Measurements from ENCODE around the gene ADRA2A.

ADRA2A gene

GRCh38 chr10:111100198-111100597 is 23.4 kb downstream of the ADRA2A start:
- POLR2A ChIA-PET, result no interaction called here
- no peak for DNase-seq (ENCODE audit: extremely low spot score)
- TF ChIP-seq, protein P1, sequence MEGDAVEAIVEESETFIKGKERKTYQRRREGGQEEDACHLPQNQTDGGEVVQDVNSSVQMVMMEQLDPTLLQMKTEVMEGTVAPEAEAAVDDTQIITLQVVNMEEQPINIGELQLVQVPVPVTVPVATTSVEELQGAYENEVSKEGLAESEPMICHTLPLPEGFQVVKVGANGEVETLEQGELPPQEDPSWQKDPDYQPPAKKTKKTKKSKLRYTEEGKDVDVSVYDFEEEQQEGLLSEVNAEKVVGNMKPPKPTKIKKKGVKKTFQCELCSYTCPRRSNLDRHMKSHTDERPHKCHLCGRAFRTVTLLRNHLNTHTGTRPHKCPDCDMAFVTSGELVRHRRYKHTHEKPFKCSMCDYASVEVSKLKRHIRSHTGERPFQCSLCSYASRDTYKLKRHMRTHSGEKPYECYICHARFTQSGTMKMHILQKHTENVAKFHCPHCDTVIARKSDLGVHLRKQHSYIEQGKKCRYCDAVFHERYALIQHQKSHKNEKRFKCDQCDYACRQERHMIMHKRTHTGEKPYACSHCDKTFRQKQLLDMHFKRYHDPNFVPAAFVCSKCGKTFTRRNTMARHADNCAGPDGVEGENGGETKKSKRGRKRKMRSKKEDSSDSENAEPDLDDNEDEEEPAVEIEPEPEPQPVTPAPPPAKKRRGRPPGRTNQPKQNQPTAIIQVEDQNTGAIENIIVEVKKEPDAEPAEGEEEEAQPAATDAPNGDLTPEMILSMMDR (IDR thresholded peaks at IDR 0.05; ENCODE audit: control extremely low read depth, extremely low read depth, low read depth, missing control alignments), result no peak
- CTCF ChIA-PET, result no interaction called here

- ChIA-PET POLR2A (no interaction called here), CTCF (interaction anchor here (1.5 to 2.1 kb wide), 2 partner anchors 14 to 25 kb away, joined by 5 read pairs; partner anchors contain the start of gene ADRA2A)
- no peak for DNase-seq (ENCODE audit: extremely low spot score)
- TF ChIP-seq, protein P1 (IDR thresholded peaks at IDR 0.05; ENCODE audit: control extremely low read depth, extremely low read depth, low read depth, missing control alignments), result no peak
These were observed 25.0 kb downstream of the ADRA2A start for GRCh38 chr10:111101796-111102195.

DNA sequence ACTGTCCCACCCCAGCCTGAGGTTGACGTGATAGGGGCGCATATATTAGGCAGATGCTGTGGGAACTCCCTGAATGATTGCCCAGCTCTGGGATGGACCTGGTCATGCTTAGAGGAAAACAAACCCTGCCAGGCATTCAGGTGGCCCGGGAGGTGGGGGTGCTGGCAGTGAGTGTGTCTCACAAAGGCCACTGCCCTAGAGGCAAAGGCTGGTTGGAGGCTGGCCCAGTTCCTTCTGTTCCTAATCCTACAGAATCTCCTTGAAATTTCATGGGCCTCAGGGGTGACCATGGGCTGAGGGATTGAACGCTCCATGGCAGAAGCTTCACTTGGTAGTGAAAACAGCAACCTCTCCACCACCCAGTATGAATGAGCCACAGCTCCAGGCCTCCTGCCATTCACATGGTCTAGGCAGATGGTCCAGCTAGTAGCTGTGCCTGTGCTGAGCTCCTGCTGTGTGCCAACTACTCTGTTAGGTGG is 25.6 kb downstream of the ADRA2A start:
- ChIA-PET POLR2A (no interaction called here), CTCF (interaction anchor here (1.5 to 2.1 kb wide), 2 partner anchors 14 to 26 kb away, joined by 5 read pairs; partner anchors contain the start of gene ADRA2A)
- TF ChIP-seq, protein P1 (IDR thresholded peaks at IDR 0.05; ENCODE audit: control extremely low read depth, extremely low read depth, low read depth, missing control alignments), result no peak
- no peak for DNase-seq (ENCODE audit: extremely low spot score)

DNA sequence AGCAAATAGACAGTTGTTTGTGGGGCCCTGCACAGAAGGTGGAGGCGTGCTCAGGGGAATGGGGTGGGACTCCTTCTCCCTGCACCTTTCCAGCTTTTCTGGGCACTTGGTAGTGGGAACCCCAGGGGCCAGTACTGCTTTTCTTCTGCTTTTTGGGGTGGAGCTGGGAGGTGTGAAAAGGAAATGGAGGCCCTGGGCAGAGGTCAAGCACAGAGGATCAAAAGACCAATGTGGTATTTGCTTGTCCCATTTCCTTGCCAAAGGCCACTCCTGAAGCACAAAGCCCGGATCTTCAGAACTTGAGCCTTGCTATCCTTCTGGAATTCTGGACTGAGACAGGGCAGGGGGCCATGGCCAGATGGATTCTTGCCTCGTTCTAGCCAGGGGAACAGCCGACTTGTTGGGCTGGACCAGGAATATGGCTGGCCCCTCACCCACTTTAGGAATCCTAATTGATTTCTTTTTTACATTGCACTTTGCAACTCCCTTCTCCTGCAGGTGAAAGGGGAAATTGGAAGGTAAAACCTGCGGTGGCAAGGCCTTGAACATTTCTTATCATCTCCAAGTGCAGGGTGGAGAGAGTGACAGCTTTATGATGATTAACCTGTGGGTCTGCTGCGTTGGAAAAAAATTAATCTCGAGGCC is 26.5 kb downstream of the ADRA2A start:
- DNase-seq (ENCODE audit: extremely low spot score), result no peak
- POLR2A ChIA-PET, result no interaction called here
- TF ChIP-seq, protein P1 (IDR thresholded peaks at IDR 0.05; ENCODE audit: control extremely low read depth, extremely low read depth, low read depth, missing control alignments), result no peak
- CTCF ChIA-PET, result interaction anchor here (2.1 kb wide), 1 partner anchor 15 kb away, joined by 5 read pairs; no protein-coding TSS in a partner anchor

DNA sequence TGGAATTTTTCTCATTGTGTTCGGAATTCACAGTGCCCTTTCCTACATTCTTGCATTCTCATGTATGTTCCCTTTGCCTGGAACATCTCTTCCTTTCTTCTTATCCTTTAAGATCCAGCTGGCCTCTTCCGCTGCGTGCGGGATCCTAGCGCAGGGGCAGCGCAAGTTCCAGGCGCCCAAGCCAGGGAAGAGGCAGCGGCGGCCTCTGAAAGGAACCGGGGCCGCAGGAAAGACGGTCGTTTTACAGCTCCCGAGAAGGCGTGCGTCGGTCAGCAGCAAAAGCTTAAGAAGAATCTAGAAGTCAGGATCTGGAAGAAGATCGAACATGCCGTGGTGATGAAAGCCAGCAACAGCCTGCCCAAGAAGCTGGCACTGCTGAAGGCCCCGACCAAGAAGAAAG is 28.0 kb downstream of the ADRA2A start:
- TF ChIP-seq, protein P1 (IDR thresholded peaks at IDR 0.05; ENCODE audit: control extremely low read depth, extremely low read depth, low read depth, missing control alignments), result no peak
- CTCF ChIA-PET, result no interaction called here
- DNase-seq (ENCODE audit: extremely low spot score), result no peak
- POLR2A ChIA-PET, result no interaction called here

DNA sequence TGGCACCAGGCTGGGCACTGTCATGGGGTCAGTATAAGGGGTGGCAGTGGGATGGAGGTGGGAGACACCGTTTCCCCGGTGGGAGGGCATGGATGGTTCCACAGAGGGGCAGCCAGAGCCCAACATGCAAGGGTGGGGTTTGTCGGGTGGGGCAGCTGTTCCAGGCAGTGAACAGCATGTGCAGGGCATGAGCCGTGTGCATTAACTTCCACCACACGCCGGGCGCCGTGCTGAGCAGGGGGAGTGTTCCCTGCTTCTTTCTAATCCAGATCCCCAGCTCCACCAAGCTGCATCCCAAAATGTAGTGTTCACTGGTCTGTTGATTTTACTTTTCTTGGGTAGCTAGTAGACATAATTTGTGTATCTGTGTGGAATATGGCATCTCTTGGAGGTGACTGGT is 29.3 kb downstream of the ADRA2A start:
- POLR2A ChIA-PET, result no interaction called here
- CTCF ChIA-PET, result interaction anchor here (1.0 kb wide), 1 partner anchor 8 kb away, joined by 4 read pairs; no protein-coding TSS in a partner anchor
- TF ChIP-seq, protein P1 (IDR thresholded peaks at IDR 0.05; ENCODE audit: control extremely low read depth, extremely low read depth, low read depth, missing control alignments), result no peak
- no peak for DNase-seq (ENCODE audit: extremely low spot score)

All from GM10248 (cell line).